ENCODE measurements around the gene DYNC1LI1. TPM values are rescaled to one million over a fixed set of nuclear protein-coding genes. Genes with fewer than 3 reads are reported as not detected.

DYNC1LI1 gene
- total and polyA plus RNA-seq, 4 donors = 9.2 to 21.1 (median 13.6) TPM

GRCh38 chr3:32577581-32578556 lies 7.2 kb upstream of the DYNC1LI1 start:
- Histone ChIP-seq H3K9ac (ENCODE audit: low read depth in 1 of 2, low read length in 2 of 2) (no peak overlapping the region), H3K36me3 (ENCODE audit: control insufficient read depth in 4 of 4, insufficient read depth in 3 of 4, low read depth in 1 of 4, low read length in 3 of 4) (no peaks in the 10 kb centered on the region), H3K4me1 (ENCODE audit: control insufficient read depth in 4 of 4, insufficient read depth in 4 of 4, low read length in 3 of 4) (no peaks in the 10 kb centered on the region), H3K4me3 (ENCODE audit: low read depth in 1 of 3, low read length in 3 of 3) (no peak overlapping the region), H3K27me3 (ENCODE audit: control insufficient read depth in 4 of 4, insufficient read depth in 4 of 4, low read length in 3 of 4) (no peaks in the 10 kb centered on the region), H3K9me3 (ENCODE audit: control insufficient read depth in 4 of 4, low read length in 3 of 4) (no peaks in the 10 kb centered on the region), H3K27ac (ENCODE audit: low read depth in 1 of 2, low read length in 2 of 2) (peak overlapping the region in 1 of 2 donors; percentile 1)
- no peak for TF ChIP-seq ZBTB33 (IDR thresholded peaks at IDR 0.05)
- TF ChIP-seq ATF3 (IDR thresholded peaks at IDR 0.05) = no peak
- TF ChIP-seq EGR1 (IDR thresholded peaks at IDR 0.05; ENCODE audit: low read depth in 2 of 2) = no peak
- TF ChIP-seq JUND (IDR thresholded peaks at IDR 0.05) = no peak
- no peak for TF ChIP-seq TAF1 (conservative IDR thresholded peaks at IDR 0.05)
- 67% methylated on average over 9 of the region's 9 CpGs for WGBS
- no peak for DNase-seq (ENCODE audit: low spot score)

GRCh38 chr3:32577174-32577573 lies 6.5 kb upstream of the DYNC1LI1 start:
- Histone ChIP-seq H3K27ac (ENCODE audit: low read depth in 1 of 2, low read length in 2 of 2) (no peak overlapping the region), H3K9ac (ENCODE audit: low read depth in 1 of 2, low read length in 2 of 2) (no peak overlapping the region), H3K4me3 (ENCODE audit: low read depth in 1 of 3, low read length in 3 of 3) (no peak overlapping the region), H3K36me3 (ENCODE audit: control insufficient read depth in 4 of 4, insufficient read depth in 3 of 4, low read depth in 1 of 4, low read length in 3 of 4) (no peaks in the 10 kb centered on the region), H3K4me1 (ENCODE audit: control insufficient read depth in 4 of 4, insufficient read depth in 4 of 4, low read length in 3 of 4) (peaks cover 0 to under 1% (median 0%) of the 10 kb centered on the region in 4 donors), H3K27me3 (ENCODE audit: control insufficient read depth in 4 of 4, insufficient read depth in 4 of 4, low read length in 3 of 4) (no peaks in the 10 kb centered on the region), H3K9me3 (ENCODE audit: control insufficient read depth in 4 of 4, low read length in 3 of 4) (no peaks in the 10 kb centered on the region)
- no peak for DNase-seq (ENCODE audit: low spot score)
- TF ChIP-seq ZBTB33 (IDR thresholded peaks at IDR 0.05) = no peak
- no peak for TF ChIP-seq FOXA1 (IDR thresholded peaks at IDR 0.05)
- no peak for TF ChIP-seq FOXA2 (IDR thresholded peaks at IDR 0.05)
- no peak for TF ChIP-seq REST (IDR thresholded peaks at IDR 0.05)
- TF ChIP-seq ATF3 (IDR thresholded peaks at IDR 0.05) = no peak
- no peak for TF ChIP-seq TAF1 (conservative IDR thresholded peaks at IDR 0.05)
- no peak for TF ChIP-seq HNF4A (conservative IDR thresholded peaks at IDR 0.05)
- TF ChIP-seq CTCF (IDR thresholded peaks at IDR 0.05; ENCODE audit: low read depth, low read length, missing input control) = no peak
- TF ChIP-seq MAX (IDR thresholded peaks at IDR 0.05) = no peak
- TF ChIP-seq EGR1 (IDR thresholded peaks at IDR 0.05; ENCODE audit: low read depth in 2 of 2) = no peak
- TF ChIP-seq SP1 (IDR thresholded peaks at IDR 0.05) = no peak
- no peak for TF ChIP-seq RAD21 (IDR thresholded peaks at IDR 0.05)
- TF ChIP-seq HNF4G (IDR thresholded peaks at IDR 0.05) = no peak
- no peak for TF ChIP-seq JUND (IDR thresholded peaks at IDR 0.05)
- TF ChIP-seq GABPA (IDR thresholded peaks at IDR 0.05 in 1 of 2, conservative IDR thresholded peaks at IDR 0.05 in 1 of 2) = no peak
- TF ChIP-seq NR2F2 (IDR thresholded peaks at IDR 0.05) = no peak
- WGBS = 78% methylated on average over 2 of the region's 2 CpGs
